OCI-LY3 (cell line): ENCODE results near the gene NUDT17.

Experiments
- H2AFZ ChIP-seq: fragments of 200-600, 300-600 bp; shearing (Covaris generic); 2 replicates; pipeline ENCODE4 v1.6.0; 2014; ENCODE audit warnings: antibody characterized with exemption, low read depth, low read length
- H3K27ac ChIP-seq: fragments of 200-600, 300-600 bp; sonication (generic); 2 replicates; pipeline ENCODE4 v1.5.1; 2014; ENCODE audit warnings: mild to moderate bottlenecking, low read length, moderate library complexity, mixed read lengths
- H3K27me3 ChIP-seq: fragments of 200-600, 300-600 bp; sonication (generic); 2 replicates; pipeline ENCODE4 v1.6.1; 2014; ENCODE audit warnings: low read depth, low read length, mixed read lengths
- H3K36me3 ChIP-seq: fragments of 200-600, 300-600 bp; sonication (generic); replicated peaks from 2 replicates; pipeline ENCODE3; 2014; ENCODE audit warnings: low read depth, low read length, mixed read lengths
- H3K4me1 ChIP-seq: fragments of 300-600, 200-600 bp; sonication (generic); 2 replicates; pipeline ENCODE4 v1.6.1; 2014; ENCODE audit warnings: low read length, mixed read lengths
- H3K4me2 ChIP-seq: fragments of 200-600, 300-600 bp; sonication (generic); 2 replicates; pipeline ENCODE4 v1.6.1; 2014; ENCODE audit warnings: low read length, mixed read lengths
- H3K4me3 ChIP-seq: fragments of 300-600, 200-600 bp; sonication (generic); 2 replicates; pipeline ENCODE4 v1.5.1; 2014; ENCODE audit warnings: antibody characterized with exemption, mild to moderate bottlenecking, low read length, moderate library complexity
- H3K79me2 ChIP-seq: fragments of 300-600, 200-600 bp; shearing (Covaris generic); 2 replicates; pipeline ENCODE4 v1.6.1; 2014; ENCODE audit warnings: mild to moderate bottlenecking, low read length, mixed read lengths
- H3K9ac ChIP-seq: fragments of 300-600, 200-600 bp; shearing (Covaris generic); 2 replicates; pipeline ENCODE4 v1.6.0; 2014; ENCODE audit warnings: mild to moderate bottlenecking, low read length, moderate library complexity
- H3K9me3 ChIP-seq: fragments of 200-600, 300-600 bp; shearing (Covaris generic); 2 replicates; pipeline ENCODE4 v1.6.1; 2014; ENCODE audit warnings: low read length, mixed read lengths; ENCODE audit not compliant: insufficient read depth
- H4K20me1 ChIP-seq: fragments of 200-600, 300-600 bp; sonication (generic); 2 replicates; pipeline ENCODE4 v1.6.1; 2016; ENCODE audit warnings: low read length, mixed read lengths; ENCODE audit not compliant: insufficient read depth
- EZH2phosphoT487 ChIP-seq: fragments of 200-600 bp; shearing (Covaris generic); IDR thresholded peaks from 2 replicates; pipeline ENCODE4 v1.6.1; 2018; ENCODE audit warnings: antibody characterized with exemption, mixed run types, low read depth
- TF ChIP-seq, protein P1 (sequence below): fragments of 200-600, 300-600 bp; sonication (generic); IDR thresholded peaks from 2 replicates; pipeline ENCODE4 v1.5.1; 2014; ENCODE audit warnings: antibody characterized with exemption, low read length, low read depth

The NUDT17 gene

DNA sequence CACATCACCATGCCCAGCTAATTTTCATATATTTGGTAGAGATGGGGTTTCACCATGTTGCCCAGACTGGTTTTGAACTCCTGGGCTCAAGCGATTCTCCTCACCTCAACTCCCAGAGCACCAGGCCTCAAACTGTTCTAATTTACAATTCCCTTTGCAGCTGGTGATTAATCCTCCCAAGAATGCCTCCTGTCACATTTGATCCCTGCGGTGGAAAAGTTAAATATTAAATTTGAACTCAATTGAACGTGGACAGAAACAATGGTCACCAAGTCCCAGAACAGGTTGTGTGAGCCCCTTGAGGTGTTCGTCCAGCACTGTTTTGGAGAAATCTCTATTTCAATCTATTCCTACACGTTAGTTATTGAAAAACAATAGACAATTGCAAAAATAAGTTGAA, 42.2 kb downstream of the NUDT17 start:
- Histone ChIP-seq H3K4me3 (no peak overlapping the region), H3K4me2 (no peak overlapping the region), H3K27ac (no peak overlapping the region), H3K9me3 (no peaks in the 10 kb centered on the region), H3K36me3 (no peaks in the 10 kb centered on the region), H2AFZ (no peak overlapping the region), H3K9ac (no peak overlapping the region), H4K20me1 (no peaks in the 10 kb centered on the region), H3K27me3 (peaks cover 23% of the 10 kb centered on the region), H3K79me2 (no peaks in the 10 kb centered on the region), H3K4me1 (peaks cover 14% of the 10 kb centered on the region)
- TF ChIP-seq, protein P1, sequence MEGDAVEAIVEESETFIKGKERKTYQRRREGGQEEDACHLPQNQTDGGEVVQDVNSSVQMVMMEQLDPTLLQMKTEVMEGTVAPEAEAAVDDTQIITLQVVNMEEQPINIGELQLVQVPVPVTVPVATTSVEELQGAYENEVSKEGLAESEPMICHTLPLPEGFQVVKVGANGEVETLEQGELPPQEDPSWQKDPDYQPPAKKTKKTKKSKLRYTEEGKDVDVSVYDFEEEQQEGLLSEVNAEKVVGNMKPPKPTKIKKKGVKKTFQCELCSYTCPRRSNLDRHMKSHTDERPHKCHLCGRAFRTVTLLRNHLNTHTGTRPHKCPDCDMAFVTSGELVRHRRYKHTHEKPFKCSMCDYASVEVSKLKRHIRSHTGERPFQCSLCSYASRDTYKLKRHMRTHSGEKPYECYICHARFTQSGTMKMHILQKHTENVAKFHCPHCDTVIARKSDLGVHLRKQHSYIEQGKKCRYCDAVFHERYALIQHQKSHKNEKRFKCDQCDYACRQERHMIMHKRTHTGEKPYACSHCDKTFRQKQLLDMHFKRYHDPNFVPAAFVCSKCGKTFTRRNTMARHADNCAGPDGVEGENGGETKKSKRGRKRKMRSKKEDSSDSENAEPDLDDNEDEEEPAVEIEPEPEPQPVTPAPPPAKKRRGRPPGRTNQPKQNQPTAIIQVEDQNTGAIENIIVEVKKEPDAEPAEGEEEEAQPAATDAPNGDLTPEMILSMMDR: no peak
- TF ChIP-seq EZH2phosphoT487: no peak

DNA sequence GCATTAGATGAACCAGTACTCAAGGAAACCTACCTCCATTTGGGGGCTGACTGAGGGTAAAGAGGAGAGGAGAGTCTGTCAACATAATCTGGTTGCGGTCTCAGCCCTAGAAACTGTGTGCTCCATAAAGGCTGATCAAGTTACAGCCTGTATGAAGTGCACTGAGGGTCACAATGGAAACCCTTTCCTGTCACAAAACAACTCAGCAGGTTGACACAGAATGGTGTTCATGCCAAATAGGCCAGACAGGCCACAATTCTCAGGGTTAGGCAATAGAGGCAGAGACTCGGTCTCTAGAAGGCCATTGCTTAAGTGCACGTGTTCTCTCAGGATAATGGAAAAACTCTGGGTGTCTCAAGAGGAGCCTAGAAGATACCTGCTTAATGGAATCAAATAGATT, 44.3 kb downstream of the NUDT17 start:
- no peaks in the 10 kb centered on the region for H3K9me3 ChIP-seq
- H4K20me1 ChIP-seq: no peaks in the 10 kb centered on the region
- H3K4me2 ChIP-seq: no peak overlapping the region
- no peak overlapping the region for H3K4me3 ChIP-seq
- H3K9ac ChIP-seq: no peak overlapping the region
- no peaks in the 10 kb centered on the region; the same call in 1 of the 2 replicates for H3K4me1 ChIP-seq
- no peaks in the 10 kb centered on the region for H3K36me3 ChIP-seq
- TF ChIP-seq, protein P1: no peak
- TF ChIP-seq EZH2phosphoT487: no peak
- peaks cover 8% of the 10 kb centered on the region for H3K27me3 ChIP-seq
- H3K27ac ChIP-seq: no peak overlapping the region
- H3K79me2 ChIP-seq: no peaks in the 10 kb centered on the region
- no peak overlapping the region for H2AFZ ChIP-seq

DNA sequence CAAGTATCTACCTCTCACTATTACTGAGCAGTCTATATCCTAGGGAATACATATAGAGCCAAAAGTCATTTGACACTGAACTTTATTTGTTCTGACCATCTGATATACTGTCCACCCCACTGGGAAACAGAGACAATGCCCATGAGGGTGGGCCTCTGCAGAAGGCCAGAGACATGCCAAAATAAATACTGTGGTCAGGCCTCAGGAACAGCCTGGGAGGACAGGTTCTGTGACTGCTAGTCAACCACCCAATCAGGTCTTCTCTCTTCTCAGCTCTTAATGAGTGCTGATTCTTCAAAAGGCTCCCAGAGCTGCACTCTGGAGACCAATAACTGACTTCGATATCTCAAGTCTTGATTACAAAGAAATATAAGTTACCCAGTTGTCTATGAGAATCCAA, 45.7 kb downstream of the NUDT17 start:
- Histone ChIP-seq H3K27me3 (no peaks in the 10 kb centered on the region), H3K4me1 (no peaks in the 10 kb centered on the region), H3K79me2 (no peaks in the 10 kb centered on the region), H3K9me3 (no peaks in the 10 kb centered on the region), H2AFZ (no peak overlapping the region), H3K27ac (no peak overlapping the region), H3K4me2 (no peak overlapping the region), H4K20me1 (no peaks in the 10 kb centered on the region), H3K4me3 (no peak overlapping the region), H3K9ac (no peak overlapping the region), H3K36me3 (no peaks in the 10 kb centered on the region)
- TF ChIP-seq, protein P1: no peak
- no peak for TF ChIP-seq EZH2phosphoT487

DNA sequence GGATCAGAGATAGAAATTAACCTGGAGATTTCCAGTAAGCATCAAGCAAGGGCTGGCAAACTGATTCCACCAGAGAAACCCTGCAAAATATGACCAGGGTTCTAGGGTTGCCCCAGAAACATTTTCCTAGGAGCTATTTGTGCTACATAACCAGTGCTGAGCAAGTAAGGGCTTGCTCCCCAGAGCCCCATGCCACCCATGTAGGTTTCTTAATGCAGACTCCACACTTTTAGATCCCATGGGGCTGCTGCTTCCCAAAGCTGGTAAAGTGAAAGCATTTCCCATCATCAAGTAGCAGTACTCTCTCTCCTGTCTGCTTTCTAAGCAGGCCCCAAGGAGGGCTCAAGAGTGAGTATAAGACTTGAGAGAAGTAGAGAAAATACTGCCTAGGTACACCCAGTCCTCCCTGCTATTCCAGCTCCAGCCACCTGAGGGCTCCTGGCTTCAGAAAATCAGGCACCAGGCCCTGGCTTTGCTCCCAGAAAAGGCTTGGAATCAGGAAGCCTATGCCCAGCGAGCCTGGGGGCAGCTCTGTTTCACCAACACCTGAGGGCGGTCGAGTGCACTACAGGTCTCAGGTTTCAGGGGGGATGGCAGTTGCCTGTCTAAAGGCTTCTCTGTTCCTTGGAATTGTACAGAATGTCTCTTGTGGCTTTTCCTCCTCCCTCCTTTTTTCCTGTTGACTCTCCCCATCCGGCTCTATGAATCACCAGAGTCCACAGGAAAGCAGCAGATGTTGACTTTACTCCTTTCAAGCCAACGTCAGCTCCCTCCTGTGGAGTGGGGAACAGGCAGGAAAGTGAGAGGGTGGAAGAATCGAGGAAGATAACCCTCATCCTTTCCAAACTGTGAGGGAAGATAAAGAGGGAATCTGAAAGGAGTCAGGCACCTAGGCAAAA, 46.4 kb downstream of the NUDT17 start:
- Histone ChIP-seq H3K27ac (no peak overlapping the region), H2AFZ (no peak overlapping the region), H3K9ac (no peak overlapping the region), H3K9me3 (no peaks in the 10 kb centered on the region), H3K4me1 (no peaks in the 10 kb centered on the region), H3K4me3 (no peak overlapping the region), H4K20me1 (no peaks in the 10 kb centered on the region), H3K4me2 (no peak overlapping the region), H3K79me2 (no peaks in the 10 kb centered on the region), H3K27me3 (no peaks in the 10 kb centered on the region), H3K36me3 (no peaks in the 10 kb centered on the region)
- TF ChIP-seq, protein P1: peak; percentile 94
- no peak for TF ChIP-seq EZH2phosphoT487
